WTC11 (cell line): ENCODE results near the gene TNP2. TPM values are rescaled to one million over a fixed set of nuclear protein-coding genes. Genes with fewer than 3 reads are reported as not detected.

Source experiments
- ATAC-seq: fragments of 200-7000 bp; cut with Tn5 transposase; 2 replicates; pipeline ENCODE4 v1.10.0; 2021; ENCODE audit warnings: mild to moderate bottlenecking, moderate library complexity
- CTCF ChIA-PET: fragments of 300-600 bp; sonication (Branson Sonifier 250); formaldehyde crosslinking; loops from one replicate; lab custom pipeline; 2021; ENCODE audit warnings: antibody characterized with exemption; lab: Charles Lee
- POLR2A ChIA-PET: fragments of 350-600 bp; sonication (Branson Sonifier 250); formaldehyde crosslinking; loops from one replicate; lab custom pipeline; 2021; ENCODE audit warnings: antibody characterized with exemption; lab: Charles Lee
- DNase-seq: peaks from one replicate; pipeline ENCODE4 v3.0.0; 2021; ENCODE audit warnings: low spot score
- H3K27ac Mint-ChIP-seq: 2 replicates; pipeline ENCODE4 v1.8.0; 2021; ENCODE audit warnings: mixed read lengths
- H3K27me3 Mint-ChIP-seq: 2 replicates; pipeline ENCODE4 v1.8.0; 2021; ENCODE audit warnings: low read depth, mild to moderate bottlenecking, moderate library complexity, mixed read lengths
- H3K36me3 Mint-ChIP-seq: 2 replicates; pipeline ENCODE4 v1.8.0; 2021; ENCODE audit warnings: mixed read lengths
- H3K4me1 Mint-ChIP-seq: 2 replicates; pipeline ENCODE4 v1.8.0; 2022; ENCODE audit warnings: mixed read lengths
- H3K4me3 Mint-ChIP-seq: 2 replicates; pipeline ENCODE4 v1.8.0; 2021; ENCODE audit warnings: mild to moderate bottlenecking, moderate library complexity, mixed read lengths
- H3K9me3 Mint-ChIP-seq: 2 replicates; pipeline ENCODE4 v1.8.0; 2021; ENCODE audit warnings: mixed read lengths
- CREB1 ChIP-seq: sonication (generic); formaldehyde crosslinking; IDR thresholded peaks from 2 replicates; pipeline ENCODE4 v1.8.0; 2023; ENCODE audit warnings: mild to moderate bottlenecking, missing genetic modification reagents
- ETV6 ChIP-seq: sonication (generic); formaldehyde crosslinking; IDR thresholded peaks from 2 replicates; pipeline ENCODE4 v1.8.1; 2022; ENCODE audit warnings: mild to moderate bottlenecking, missing genetic modification reagents
- GABPB1 ChIP-seq: sonication (generic); formaldehyde crosslinking; IDR thresholded peaks from 2 replicates; pipeline ENCODE4 v1.8.1; 2023; ENCODE audit warnings: mild to moderate bottlenecking, missing genetic modification reagents
- GRHL2 ChIP-seq: fragments of 250-450 bp; sonication (Bioruptor Pico); IDR thresholded peaks from 2 replicates; pipeline ENCODE4 v1.8.0; 2022; ENCODE audit warnings: mild to moderate bottlenecking, moderate library complexity; ENCODE audit not compliant: insufficient replicate concordance, severe bottlenecking
- IRF2 ChIP-seq: sonication (generic); formaldehyde crosslinking; IDR thresholded peaks from 2 replicates; pipeline ENCODE4 v1.8.0; 2022; ENCODE audit warnings: low read depth, missing genetic modification reagents, borderline replicate concordance
- NFATC4 ChIP-seq: fragments of 250-450 bp; sonication (Bioruptor Pico); IDR thresholded peaks from 2 replicates; pipeline ENCODE4 v1.9.0; 2021; ENCODE audit warnings: mild to moderate bottlenecking
- SP1 ChIP-seq: sonication (generic); formaldehyde crosslinking; conservative IDR thresholded peaks from 2 replicates; pipeline ENCODE4 v1.8.1; 2022; ENCODE audit warnings: missing genetic modification reagents
- ZNF423 ChIP-seq: fragments of 250-450 bp; sonication (Bioruptor Pico); IDR thresholded peaks from 2 replicates; pipeline ENCODE4 v2.1.2; 2022; ENCODE audit warnings: mild to moderate bottlenecking, moderate library complexity
- total RNA-seq: library from RNA; stranded (reverse); gene quantifications from 3 replicates; pipeline ENCODE4 v1.2.3, GENCODE V29; 2021
- TF ChIP-seq, protein P1 (sequence below): sonication (generic); formaldehyde crosslinking; IDR thresholded peaks from 2 replicates; pipeline ENCODE4 v1.8.0; 2022; ENCODE audit warnings: mild to moderate bottlenecking, missing genetic modification reagents
- TF ChIP-seq, protein P2 (sequence below): fragments of 250-450 bp; sonication (Bioruptor Pico); IDR thresholded peaks from 2 replicates; pipeline ENCODE4 v1.9.0; 2021; ENCODE audit warnings: mild to moderate bottlenecking, borderline replicate concordance
- TF ChIP-seq, protein P3 (sequence below): sonication (generic); formaldehyde crosslinking; IDR thresholded peaks from 2 replicates; pipeline ENCODE4 v1.8.1; 2022; ENCODE audit warnings: low read depth, missing genetic modification reagents, borderline replicate concordance
- TF ChIP-seq, protein P4 (sequence below): sonication (generic); formaldehyde crosslinking; IDR thresholded peaks from 2 replicates; pipeline ENCODE4 v1.8.0; 2022; ENCODE audit warnings: missing genetic modification reagents
- TF ChIP-seq, protein P5 (sequence below): sonication (generic); formaldehyde crosslinking; IDR thresholded peaks from 2 replicates; pipeline ENCODE4 v1.8.1; 2022; ENCODE audit warnings: missing genetic modification reagents, borderline replicate concordance
- TF ChIP-seq, protein P6 (sequence below): sonication (generic); formaldehyde crosslinking; IDR thresholded peaks from 2 replicates; pipeline ENCODE4 v1.8.1; 2022; ENCODE audit warnings: mild to moderate bottlenecking, moderate library complexity, missing genetic modification reagents

TNP2 gene
- total RNA-seq, 1 experiment from 2014 or later: not detected

DNA sequence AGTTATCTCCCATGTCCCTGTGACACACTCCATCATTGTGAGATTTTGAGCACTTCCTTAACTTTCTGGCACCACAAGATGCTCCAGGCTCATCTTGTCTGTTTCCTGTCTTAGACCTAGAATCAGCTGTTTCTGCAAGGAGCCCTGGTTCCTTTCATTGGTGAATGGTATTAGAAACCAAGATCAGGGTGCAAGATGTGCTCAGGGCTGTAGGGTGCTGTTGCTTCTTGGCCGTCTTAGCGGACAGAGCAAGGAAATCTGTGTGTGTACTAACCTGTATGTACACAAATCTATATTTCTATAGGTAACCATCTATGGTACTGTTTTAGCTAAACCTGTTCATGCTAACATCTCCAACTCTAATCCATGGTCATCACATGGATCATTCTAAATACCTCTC is 20.1 kb upstream of the TNP2 start:
- H3K4me3 Mint-ChIP-seq: no peak overlapping the region
- CTCF ChIA-PET: interaction anchor here (1.1 kb wide), 1 partner anchor 26 kb away, joined by 3 read pairs; no protein-coding TSS in a partner anchor
- H3K9me3 Mint-ChIP-seq: no peaks in the 10 kb centered on the region
- DNase-seq (no peak), ATAC-seq (no peak)
- no peaks in the 10 kb centered on the region; the same call in 1 of the 2 replicates for H3K27me3 Mint-ChIP-seq
- H3K36me3 Mint-ChIP-seq: no peaks in the 10 kb centered on the region
- TF ChIP-seq IRF2 (no peak), GRHL2 (CRISPR knock-in tag) (no peak), ZNF423 (CRISPR knock-in tag) (no peak), NFATC4 (CRISPR knock-in tag) (no peak)
- POLR2A ChIA-PET: no interaction called here
- H3K4me1 Mint-ChIP-seq: peaks cover 22% of the 10 kb centered on the region
- no peak overlapping the region for H3K27ac Mint-ChIP-seq

DNA sequence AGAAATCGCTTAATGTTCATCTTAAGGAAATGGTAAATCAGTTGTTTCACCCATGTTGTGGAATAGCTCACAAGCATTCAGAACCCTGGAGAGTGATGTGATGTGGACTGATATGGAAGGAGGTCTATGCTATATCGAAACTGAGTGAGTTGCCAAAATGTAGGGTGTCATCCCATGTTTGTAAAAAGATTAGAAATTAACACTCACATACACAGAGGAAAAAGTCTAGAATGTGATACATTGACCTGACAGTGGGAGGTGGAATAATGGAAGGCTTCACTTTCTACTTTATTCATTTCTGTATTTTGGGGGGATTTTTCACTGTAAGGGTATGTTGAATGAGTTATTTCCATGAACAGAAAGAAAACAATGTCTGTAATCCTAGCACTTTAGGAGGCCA is 16.7 kb upstream of the TNP2 start:
- CTCF ChIA-PET: interaction anchor here (0.6 to 0.8 kb wide), 2 partner anchors 10 to 86 kb away, joined by 3 read pairs; no protein-coding TSS in a partner anchor
- TF ChIP-seq, protein P1, sequence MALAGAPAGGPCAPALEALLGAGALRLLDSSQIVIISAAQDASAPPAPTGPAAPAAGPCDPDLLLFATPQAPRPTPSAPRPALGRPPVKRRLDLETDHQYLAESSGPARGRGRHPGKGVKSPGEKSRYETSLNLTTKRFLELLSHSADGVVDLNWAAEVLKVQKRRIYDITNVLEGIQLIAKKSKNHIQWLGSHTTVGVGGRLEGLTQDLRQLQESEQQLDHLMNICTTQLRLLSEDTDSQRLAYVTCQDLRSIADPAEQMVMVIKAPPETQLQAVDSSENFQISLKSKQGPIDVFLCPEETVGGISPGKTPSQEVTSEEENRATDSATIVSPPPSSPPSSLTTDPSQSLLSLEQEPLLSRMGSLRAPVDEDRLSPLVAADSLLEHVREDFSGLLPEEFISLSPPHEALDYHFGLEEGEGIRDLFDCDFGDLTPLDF (CRISPR knock-in tag): no peak
- TF ChIP-seq, protein P2, sequence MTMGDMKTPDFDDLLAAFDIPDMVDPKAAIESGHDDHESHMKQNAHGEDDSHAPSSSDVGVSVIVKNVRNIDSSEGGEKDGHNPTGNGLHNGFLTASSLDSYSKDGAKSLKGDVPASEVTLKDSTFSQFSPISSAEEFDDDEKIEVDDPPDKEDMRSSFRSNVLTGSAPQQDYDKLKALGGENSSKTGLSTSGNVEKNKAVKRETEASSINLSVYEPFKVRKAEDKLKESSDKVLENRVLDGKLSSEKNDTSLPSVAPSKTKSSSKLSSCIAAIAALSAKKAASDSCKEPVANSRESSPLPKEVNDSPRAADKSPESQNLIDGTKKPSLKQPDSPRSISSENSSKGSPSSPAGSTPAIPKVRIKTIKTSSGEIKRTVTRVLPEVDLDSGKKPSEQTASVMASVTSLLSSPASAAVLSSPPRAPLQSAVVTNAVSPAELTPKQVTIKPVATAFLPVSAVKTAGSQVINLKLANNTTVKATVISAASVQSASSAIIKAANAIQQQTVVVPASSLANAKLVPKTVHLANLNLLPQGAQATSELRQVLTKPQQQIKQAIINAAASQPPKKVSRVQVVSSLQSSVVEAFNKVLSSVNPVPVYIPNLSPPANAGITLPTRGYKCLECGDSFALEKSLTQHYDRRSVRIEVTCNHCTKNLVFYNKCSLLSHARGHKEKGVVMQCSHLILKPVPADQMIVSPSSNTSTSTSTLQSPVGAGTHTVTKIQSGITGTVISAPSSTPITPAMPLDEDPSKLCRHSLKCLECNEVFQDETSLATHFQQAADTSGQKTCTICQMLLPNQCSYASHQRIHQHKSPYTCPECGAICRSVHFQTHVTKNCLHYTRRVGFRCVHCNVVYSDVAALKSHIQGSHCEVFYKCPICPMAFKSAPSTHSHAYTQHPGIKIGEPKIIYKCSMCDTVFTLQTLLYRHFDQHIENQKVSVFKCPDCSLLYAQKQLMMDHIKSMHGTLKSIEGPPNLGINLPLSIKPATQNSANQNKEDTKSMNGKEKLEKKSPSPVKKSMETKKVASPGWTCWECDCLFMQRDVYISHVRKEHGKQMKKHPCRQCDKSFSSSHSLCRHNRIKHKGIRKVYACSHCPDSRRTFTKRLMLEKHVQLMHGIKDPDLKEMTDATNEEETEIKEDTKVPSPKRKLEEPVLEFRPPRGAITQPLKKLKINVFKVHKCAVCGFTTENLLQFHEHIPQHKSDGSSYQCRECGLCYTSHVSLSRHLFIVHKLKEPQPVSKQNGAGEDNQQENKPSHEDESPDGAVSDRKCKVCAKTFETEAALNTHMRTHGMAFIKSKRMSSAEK (CRISPR knock-in tag): no peak
- TF ChIP-seq GABPB1 (no peak), ETV6 (CRISPR knock-in tag) (no peak), CREB1 (CRISPR knock-in tag) (no peak), SP1 (CRISPR knock-in tag) (no peak)
- TF ChIP-seq, protein P3, sequence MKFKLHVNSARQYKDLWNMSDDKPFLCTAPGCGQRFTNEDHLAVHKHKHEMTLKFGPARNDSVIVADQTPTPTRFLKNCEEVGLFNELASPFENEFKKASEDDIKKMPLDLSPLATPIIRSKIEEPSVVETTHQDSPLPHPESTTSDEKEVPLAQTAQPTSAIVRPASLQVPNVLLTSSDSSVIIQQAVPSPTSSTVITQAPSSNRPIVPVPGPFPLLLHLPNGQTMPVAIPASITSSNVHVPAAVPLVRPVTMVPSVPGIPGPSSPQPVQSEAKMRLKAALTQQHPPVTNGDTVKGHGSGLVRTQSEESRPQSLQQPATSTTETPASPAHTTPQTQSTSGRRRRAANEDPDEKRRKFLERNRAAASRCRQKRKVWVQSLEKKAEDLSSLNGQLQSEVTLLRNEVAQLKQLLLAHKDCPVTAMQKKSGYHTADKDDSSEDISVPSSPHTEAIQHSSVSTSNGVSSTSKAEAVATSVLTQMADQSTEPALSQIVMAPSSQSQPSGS (CRISPR knock-in tag): no peak
- TF ChIP-seq, protein P4, sequence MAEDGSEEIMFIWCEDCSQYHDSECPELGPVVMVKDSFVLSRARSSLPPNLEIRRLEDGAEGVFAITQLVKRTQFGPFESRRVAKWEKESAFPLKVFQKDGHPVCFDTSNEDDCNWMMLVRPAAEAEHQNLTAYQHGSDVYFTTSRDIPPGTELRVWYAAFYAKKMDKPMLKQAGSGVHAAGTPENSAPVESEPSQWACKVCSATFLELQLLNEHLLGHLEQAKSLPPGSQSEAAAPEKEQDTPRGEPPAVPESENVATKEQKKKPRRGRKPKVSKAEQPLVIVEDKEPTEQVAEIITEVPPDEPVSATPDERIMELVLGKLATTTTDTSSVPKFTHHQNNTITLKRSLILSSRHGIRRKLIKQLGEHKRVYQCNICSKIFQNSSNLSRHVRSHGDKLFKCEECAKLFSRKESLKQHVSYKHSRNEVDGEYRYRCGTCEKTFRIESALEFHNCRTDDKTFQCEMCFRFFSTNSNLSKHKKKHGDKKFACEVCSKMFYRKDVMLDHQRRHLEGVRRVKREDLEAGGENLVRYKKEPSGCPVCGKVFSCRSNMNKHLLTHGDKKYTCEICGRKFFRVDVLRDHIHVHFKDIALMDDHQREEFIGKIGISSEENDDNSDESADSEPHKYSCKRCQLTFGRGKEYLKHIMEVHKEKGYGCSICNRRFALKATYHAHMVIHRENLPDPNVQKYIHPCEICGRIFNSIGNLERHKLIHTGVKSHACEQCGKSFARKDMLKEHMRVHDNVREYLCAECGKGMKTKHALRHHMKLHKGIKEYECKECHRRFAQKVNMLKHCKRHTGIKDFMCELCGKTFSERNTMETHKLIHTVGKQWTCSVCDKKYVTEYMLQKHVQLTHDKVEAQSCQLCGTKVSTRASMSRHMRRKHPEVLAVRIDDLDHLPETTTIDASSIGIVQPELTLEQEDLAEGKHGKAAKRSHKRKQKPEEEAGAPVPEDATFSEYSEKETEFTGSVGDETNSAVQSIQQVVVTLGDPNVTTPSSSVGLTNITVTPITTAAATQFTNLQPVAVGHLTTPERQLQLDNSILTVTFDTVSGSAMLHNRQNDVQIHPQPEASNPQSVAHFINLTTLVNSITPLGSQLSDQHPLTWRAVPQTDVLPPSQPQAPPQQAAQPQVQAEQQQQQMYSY (CRISPR knock-in tag): no peak
- TF ChIP-seq, protein P5, sequence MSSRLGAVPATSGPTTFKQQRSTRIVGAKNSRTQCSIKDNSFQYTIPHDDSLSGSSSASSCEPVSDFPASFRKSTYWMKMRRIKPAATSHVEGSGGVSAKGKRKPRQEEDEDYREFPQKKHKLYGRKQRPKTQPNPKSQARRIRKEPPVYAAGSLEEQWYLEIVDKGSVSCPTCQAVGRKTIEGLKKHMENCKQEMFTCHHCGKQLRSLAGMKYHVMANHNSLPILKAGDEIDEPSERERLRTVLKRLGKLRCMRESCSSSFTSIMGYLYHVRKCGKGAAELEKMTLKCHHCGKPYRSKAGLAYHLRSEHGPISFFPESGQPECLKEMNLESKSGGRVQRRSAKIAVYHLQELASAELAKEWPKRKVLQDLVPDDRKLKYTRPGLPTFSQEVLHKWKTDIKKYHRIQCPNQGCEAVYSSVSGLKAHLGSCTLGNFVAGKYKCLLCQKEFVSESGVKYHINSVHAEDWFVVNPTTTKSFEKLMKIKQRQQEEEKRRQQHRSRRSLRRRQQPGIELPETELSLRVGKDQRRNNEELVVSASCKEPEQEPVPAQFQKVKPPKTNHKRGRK (CRISPR knock-in tag): no peak
- TF ChIP-seq, protein P6, sequence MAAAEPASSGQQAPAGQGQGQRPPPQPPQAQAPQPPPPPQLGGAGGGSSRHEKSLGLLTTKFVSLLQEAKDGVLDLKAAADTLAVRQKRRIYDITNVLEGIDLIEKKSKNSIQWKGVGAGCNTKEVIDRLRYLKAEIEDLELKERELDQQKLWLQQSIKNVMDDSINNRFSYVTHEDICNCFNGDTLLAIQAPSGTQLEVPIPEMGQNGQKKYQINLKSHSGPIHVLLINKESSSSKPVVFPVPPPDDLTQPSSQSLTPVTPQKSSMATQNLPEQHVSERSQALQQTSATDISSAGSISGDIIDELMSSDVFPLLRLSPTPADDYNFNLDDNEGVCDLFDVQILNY: no peak
- TF ChIP-seq, all 79 proteins: peak for 0

More for the DNA sequence above, 16.7 kb upstream of the TNP2 start:
- H3K27ac Mint-ChIP-seq: no peak overlapping the region
- ATAC-seq (no peak), DNase-seq (no peak)
- peaks cover 17% of the 10 kb centered on the region for H3K4me1 Mint-ChIP-seq
- no peaks in the 10 kb centered on the region for H3K27me3 Mint-ChIP-seq
- no peak overlapping the region for H3K4me3 Mint-ChIP-seq
- POLR2A ChIA-PET: interaction anchor here (0.6 kb wide), 1 partner anchor 29 kb away, joined by 3 read pairs; no protein-coding TSS in a partner anchor
- no peaks in the 10 kb centered on the region for H3K36me3 Mint-ChIP-seq
- H3K9me3 Mint-ChIP-seq: no peaks in the 10 kb centered on the region
